ENCODE data around the gene LGR4.
"Not testable (repeated sequence)": the region's sequence is repeated elsewhere in the genome, so short reads cannot be mapped to it uniquely, and the experiment has no call there.

Gene LGR4

DNA sequence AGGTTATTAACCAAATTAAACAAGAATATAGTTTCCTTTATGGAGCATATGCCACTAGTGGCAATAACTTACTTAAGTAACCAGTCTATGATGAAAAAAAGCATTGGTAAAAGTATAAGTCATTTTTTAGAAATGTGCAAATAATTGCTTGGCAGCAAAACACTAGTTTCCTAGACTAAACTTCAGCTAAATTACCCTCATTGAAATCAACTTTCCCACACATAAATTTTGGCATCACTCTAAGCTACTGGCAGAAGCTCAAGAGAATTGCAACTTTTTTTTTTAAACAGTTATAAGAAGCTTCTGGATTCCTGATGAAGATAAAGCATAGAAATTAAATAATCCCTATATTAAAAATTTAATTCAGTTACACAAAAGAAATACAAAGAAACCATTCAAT is 122.1 kb downstream of the LGR4 start:
- Mint-ChIP-seq H3K9me3 (no peaks in the 10 kb centered on the region), H3K27ac (no peak overlapping the region), H3K4me3 (no peak overlapping the region), H3K4me1 (no peaks in the 10 kb centered on the region), H3K36me3 (peaks cover 9% of the 10 kb centered on the region), H3K27me3 (no peaks in the 10 kb centered on the region)

DNA sequence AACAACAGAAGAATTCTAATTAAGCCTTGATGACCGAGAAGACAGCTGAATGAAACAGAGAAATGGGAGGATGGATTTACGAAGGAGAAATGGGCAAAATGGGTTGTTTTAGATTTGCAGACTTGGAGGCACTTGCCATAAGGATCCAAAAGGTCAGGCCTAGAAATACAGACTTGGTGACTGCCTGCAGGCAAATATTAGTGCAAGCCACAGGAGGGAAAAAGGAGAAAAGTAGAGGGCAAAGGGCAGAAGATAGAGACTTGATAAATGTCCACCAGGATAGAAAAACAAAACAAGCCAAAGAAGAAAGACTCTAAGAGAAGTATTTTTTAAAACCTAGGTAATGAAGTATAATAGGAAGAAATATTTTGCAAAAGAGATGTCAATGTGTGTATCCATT is 122.7 kb downstream of the LGR4 start:
- H3K4me3 Mint-ChIP-seq = no peak overlapping the region
- no peak overlapping the region for H3K27ac Mint-ChIP-seq
- no peaks in the 10 kb centered on the region for H3K4me1 Mint-ChIP-seq
- H3K27me3 Mint-ChIP-seq = no peaks in the 10 kb centered on the region
- no peaks in the 10 kb centered on the region for H3K9me3 Mint-ChIP-seq
- peaks cover 11% of the 10 kb centered on the region for H3K36me3 Mint-ChIP-seq

GRCh38 chr11:27348340-27348873 is 124.2 kb downstream of the LGR4 start:
- Mint-ChIP-seq H3K4me1 (no peaks in the 10 kb centered on the region), H3K9me3 (no peaks in the 10 kb centered on the region), H3K4me3 (no peak overlapping the region), H3K36me3 (peaks cover 11% of the 10 kb centered on the region), H3K27ac (no peak overlapping the region), H3K27me3 (no peaks in the 10 kb centered on the region)

DNA sequence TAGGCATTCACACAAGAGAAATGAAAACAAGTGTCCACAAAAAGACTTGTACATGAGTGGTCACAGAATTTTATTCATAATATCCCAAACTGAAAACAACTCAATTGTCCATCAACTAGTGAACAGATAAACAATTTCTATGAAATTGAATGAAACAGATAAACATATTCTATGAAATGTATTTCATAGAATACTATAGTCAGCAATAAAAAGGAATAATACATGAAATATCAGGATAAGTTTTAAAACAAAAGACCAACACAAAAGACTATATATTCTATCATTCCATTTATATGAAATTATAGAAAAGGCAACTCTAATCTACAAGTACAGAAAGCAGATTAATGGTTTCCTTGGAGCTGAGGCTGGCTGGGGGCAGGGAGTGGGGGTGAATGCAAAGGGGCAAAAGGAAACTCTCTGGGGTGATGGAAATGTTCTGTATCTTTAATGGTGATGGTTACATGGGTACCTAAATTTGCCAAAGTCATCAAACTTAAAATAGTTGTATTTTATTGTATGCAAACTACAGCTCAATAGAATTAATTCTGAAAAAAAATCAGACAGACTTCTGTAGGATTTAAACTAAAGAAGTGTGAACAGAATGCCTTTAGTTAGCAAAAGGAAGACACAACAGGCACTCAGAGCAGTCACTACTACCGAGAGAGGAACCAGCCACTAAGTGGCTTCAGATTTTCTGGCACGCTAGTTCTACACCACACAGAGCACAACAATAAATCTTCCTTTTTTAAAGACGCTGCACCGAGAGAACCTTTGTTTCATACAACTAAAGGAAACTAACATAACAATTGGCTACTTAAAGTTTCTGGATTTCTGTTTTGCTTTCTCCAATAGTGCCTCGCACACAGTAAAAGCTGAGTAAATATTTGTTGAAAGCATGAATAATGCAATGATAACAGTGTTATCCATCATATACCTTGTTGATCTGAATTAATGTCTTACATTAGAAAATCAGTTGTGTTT is 124.9 kb downstream of the LGR4 start:
- Mint-ChIP-seq H3K4me1 (no peaks in the 10 kb centered on the region), H3K36me3 (peaks cover 11% of the 10 kb centered on the region), H3K27me3 (no peaks in the 10 kb centered on the region), H3K4me3 (no peak overlapping the region), H3K27ac (no peak overlapping the region), H3K9me3 (no peaks in the 10 kb centered on the region)

DNA sequence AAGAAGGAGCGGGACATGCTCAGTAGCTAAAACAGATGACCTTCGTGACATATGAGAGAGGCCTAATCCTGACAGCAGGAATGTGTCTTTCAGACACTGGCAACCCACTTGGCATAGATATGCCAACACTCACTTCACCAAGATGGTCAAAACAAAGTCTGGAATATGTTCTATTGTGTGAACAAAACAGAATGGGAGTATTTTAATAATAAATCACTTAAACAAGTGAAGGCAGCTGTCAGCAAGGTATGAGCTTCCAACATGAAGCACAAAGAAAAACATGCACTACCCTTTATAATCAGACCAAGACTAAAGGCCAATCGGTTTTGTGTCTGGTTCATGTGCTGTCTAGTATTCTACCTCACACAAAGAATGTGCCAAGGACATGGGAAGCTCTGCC is 132.6 kb downstream of the LGR4 start:
- H3K36me3 Mint-ChIP-seq = peaks cover 5% of the 10 kb centered on the region
- no peak overlapping the region for H3K4me3 Mint-ChIP-seq
- H3K27me3 Mint-ChIP-seq = no peaks in the 10 kb centered on the region
- H3K27ac Mint-ChIP-seq = no peak overlapping the region
- H3K9me3 Mint-ChIP-seq = no peaks in the 10 kb centered on the region
- H3K4me1 Mint-ChIP-seq = no peaks in the 10 kb centered on the region

GRCh38 chr11:27334764-27335163 is 137.8 kb downstream of the LGR4 start:
- H3K27me3 Mint-ChIP-seq, H3K36me3 Mint-ChIP-seq, H3K27ac Mint-ChIP-seq, H3K4me1 Mint-ChIP-seq, H3K4me3 Mint-ChIP-seq, H3K9me3 Mint-ChIP-seq: not testable (repeated sequence)

DNA sequence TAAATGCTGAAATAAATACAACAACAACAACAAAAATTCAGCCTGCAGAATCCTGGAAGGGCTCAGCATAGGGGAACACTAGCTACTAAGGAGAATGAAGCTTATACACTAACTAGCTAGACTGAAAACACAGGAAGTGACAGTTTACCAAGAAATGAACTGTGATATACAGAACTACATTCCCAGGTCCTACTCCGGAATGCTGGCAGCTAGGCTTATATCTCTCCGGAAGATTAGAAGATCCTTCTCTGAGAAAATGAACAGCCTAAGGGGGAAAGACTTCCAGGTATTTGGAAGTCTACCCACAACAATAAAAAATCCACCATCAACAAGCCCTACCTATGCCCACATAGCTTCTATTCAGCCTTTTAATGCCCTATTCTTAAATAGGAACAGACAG is 140.6 kb downstream of the LGR4 start:
- Mint-ChIP-seq H3K27ac (no peak overlapping the region), H3K27me3 (no peaks in the 10 kb centered on the region), H3K9me3 (no peaks in the 10 kb centered on the region), H3K4me1 (no peaks in the 10 kb centered on the region), H3K4me3 (no peak overlapping the region), H3K36me3 (peaks cover 9% of the 10 kb centered on the region)

DNA sequence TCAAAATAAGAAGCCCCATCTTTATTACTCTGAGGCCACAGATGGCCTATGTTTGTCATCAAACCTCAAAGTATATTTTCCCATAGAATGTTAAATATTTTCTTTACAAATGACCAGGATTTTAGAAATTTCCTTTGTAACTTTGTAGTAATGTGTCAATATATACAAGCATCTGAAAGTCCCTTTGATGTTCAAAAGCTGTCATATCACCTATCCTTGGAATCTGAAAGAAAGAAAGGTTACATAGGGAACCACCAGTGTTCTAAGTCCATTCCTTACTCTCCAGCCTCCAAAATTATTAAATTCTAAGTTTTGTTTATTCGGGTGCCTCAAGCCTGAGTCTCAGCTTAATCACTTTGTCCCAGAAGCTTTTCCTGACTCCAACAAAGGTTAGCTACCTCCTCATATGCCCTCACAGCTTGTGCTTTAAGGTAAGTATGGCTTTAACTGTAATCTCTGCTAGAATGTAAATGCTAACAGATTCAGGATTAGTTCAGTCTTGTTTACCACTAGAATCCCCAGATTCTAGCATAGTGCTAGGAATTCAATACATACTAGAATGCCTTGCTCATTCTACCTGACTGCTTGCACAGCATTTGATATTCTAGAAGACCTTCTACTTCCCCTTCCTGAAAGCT is 141.8 kb downstream of the LGR4 start:
- Mint-ChIP-seq H3K9me3 (no peaks in the 10 kb centered on the region), H3K4me1 (no peaks in the 10 kb centered on the region), H3K36me3 (peaks cover 4% of the 10 kb centered on the region), H3K27me3 (no peaks in the 10 kb centered on the region), H3K27ac (no peak overlapping the region), H3K4me3 (no peak overlapping the region)

GRCh38 chr11:27329867-27330632 is 142.5 kb downstream of the LGR4 start:
- Mint-ChIP-seq H3K27ac (no peak overlapping the region), H3K27me3 (no peaks in the 10 kb centered on the region), H3K9me3 (no peaks in the 10 kb centered on the region), H3K4me1 (no peaks in the 10 kb centered on the region), H3K4me3 (no peak overlapping the region), H3K36me3 (peaks cover 4% of the 10 kb centered on the region)

DNA sequence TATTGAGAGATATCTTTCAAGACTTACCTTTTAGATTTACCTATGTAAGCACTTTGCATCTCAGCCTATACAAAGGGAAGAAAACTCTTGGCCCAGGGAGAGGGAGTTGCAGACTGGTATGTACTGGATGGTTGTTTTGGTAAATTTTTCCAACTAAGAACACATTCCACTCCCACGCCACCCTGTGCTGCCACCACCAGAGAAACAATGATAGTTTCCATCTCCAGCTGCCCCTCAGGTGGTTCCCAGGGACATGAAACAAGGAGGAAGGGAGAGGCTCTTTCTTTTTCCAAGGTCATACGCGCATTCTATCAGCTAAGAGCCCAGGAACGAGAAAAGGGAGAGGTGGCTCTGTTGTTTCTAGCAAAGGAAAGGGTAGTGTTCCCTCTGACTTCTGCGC is 144.0 kb downstream of the LGR4 start:
- H3K36me3 Mint-ChIP-seq = peaks cover 2% of the 10 kb centered on the region
- no peak overlapping the region for H3K4me3 Mint-ChIP-seq
- H3K4me1 Mint-ChIP-seq = no peaks in the 10 kb centered on the region
- H3K9me3 Mint-ChIP-seq = no peaks in the 10 kb centered on the region
- H3K27ac Mint-ChIP-seq = no peak overlapping the region
- H3K27me3 Mint-ChIP-seq = no peaks in the 10 kb centered on the region

DNA sequence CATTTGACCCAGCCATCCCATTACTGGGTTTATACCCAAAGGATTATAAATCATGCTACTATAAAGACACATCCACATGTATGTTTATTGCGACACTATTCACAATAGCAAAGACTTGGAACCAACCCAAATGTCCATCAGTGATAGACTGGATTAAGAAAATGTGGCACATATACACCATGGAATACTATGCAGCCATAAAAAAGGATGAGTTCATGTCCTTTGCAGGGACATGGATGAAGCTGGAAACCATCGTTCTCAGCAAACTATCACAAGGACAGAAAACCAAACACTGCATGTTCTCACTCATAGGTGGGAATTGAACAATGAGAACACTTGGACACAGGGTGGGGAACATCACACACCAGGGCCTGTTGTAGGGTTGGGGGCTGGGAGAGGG is 145.5 kb downstream of the LGR4 start:
- not testable (repeated sequence) for H3K27me3 Mint-ChIP-seq, H3K9me3 Mint-ChIP-seq, H3K27ac Mint-ChIP-seq, H3K36me3 Mint-ChIP-seq, H3K4me1 Mint-ChIP-seq, H3K4me3 Mint-ChIP-seq

DNA sequence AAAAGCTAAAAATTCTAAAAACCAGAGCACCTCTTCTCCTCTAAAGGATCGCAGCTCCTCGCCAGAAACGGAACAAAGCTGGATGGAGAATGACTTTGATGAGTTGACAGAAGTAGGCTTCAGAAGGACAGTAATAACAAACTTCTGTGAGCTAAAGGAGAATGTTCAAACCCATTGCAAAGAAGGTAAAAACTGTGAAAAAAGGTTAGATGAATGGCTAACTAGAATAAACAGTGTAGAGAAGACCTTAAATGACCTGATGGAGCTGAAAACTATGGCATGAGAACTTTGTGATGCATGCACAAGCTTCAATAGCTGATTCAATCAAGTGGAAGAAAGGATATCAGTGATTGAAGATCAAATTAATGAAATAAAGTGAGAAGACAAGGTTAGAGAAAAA is 150.4 kb downstream of the LGR4 start:
- not testable (repeated sequence) for H3K27me3 Mint-ChIP-seq, H3K4me3 Mint-ChIP-seq, H3K9me3 Mint-ChIP-seq, H3K4me1 Mint-ChIP-seq, H3K27ac Mint-ChIP-seq, H3K36me3 Mint-ChIP-seq

DNA sequence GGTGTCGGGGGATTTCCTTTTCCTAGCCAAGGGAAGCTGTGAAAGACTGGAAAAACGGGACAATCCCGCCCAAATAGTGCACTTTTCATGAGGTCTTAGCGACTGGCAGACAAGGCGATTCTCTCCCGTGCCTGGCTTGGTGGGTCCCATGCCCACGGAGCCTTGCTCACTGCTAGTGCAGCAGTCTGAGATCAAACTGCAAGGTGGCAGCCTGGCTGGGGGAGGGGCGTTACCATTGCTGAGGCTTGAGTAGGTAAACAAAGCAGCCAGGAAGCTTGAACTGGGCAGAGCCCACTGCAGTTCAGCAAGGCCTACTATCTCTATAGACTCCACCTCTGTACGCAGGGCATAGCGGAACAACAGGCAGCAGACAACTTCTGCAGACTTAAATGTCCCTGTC is 151.2 kb downstream of the LGR4 start:
- not testable (repeated sequence) for H3K36me3 Mint-ChIP-seq, H3K4me1 Mint-ChIP-seq, H3K27ac Mint-ChIP-seq, H3K9me3 Mint-ChIP-seq, H3K4me3 Mint-ChIP-seq, H3K27me3 Mint-ChIP-seq

DNA sequence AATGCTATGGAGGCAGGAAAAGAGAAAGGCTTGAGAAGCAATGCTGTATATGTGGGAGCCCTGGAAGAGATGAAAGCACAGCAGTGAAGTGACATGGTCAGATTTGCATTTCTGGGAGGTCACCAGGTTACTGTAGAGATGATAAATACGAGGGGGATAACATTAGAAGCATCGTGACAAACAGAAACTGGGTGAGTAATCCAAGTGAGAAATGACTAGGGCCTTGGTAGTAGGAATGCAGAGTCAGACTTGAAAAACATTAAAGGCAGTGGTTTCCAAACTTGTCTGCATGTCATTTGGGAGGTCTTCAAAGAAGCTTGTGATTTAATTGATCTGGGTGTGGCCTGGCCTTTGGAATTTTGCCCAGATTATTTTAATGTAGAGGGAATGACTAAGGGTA is 153.5 kb downstream of the LGR4 start:
- H3K27me3 Mint-ChIP-seq = no peaks in the 10 kb centered on the region
- H3K9me3 Mint-ChIP-seq = no peaks in the 10 kb centered on the region
- H3K4me1 Mint-ChIP-seq = no peaks in the 10 kb centered on the region
- H3K27ac Mint-ChIP-seq = no peak overlapping the region
- no peak overlapping the region for H3K4me3 Mint-ChIP-seq
- peaks cover 2% of the 10 kb centered on the region for H3K36me3 Mint-ChIP-seq

DNA sequence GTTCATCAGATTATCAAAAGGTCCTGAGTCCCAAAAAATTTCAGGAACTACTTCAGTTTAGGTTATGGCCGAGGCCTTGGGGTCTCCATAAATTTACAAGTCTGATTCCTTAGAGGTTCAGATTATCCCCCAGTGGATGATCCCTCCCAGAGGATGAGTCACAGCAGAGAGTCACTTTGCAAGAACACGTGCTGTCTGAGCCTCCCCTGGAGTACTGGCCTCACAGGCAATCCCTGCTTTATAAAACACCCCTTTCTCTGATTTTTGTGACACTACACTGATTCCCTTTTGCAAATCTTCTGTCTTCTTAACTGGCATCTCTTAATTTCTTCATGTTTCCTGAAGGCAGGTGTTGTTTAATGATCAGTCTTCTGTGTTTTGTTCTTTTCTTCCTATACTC is 154.8 kb downstream of the LGR4 start:
- H3K4me1 Mint-ChIP-seq = no peaks in the 10 kb centered on the region
- H3K36me3 Mint-ChIP-seq = peaks cover 2% of the 10 kb centered on the region
- no peaks in the 10 kb centered on the region for H3K9me3 Mint-ChIP-seq
- no peak overlapping the region for H3K27ac Mint-ChIP-seq
- H3K4me3 Mint-ChIP-seq = no peak overlapping the region
- no peaks in the 10 kb centered on the region for H3K27me3 Mint-ChIP-seq

Measured in activated naive CD4-positive, alpha-beta T cell treated with anti-CD3 and anti-CD28 coated beads, Interleukin-2, amount 50 U/mL, for 24 hours (primary cell).